T-helper 2 cell (primary cell): ENCODE results near the gene FGF8.

Experiments used
- DNase-seq, 5 experiments: peaks; one replicate each; pipeline versions ENCODE4 v3.0.0 to v3.0.0-alpha.2; 2012 to 2022

FGF8 gene

GRCh38 chr10:101781984-101782810, 6.3 kb upstream of the FGF8 start:
- DNase-seq, result no peak

- no peak for DNase-seq
Measured at GRCh38 chr10:101781655-101781983, 5.7 kb upstream of the FGF8 start.

- DNase-seq, result peak; percentile 46 to 74 (median 57)
Measured at GRCh38 chr10:101780818-101781654, 5.1 kb upstream of the FGF8 start.

DNA sequence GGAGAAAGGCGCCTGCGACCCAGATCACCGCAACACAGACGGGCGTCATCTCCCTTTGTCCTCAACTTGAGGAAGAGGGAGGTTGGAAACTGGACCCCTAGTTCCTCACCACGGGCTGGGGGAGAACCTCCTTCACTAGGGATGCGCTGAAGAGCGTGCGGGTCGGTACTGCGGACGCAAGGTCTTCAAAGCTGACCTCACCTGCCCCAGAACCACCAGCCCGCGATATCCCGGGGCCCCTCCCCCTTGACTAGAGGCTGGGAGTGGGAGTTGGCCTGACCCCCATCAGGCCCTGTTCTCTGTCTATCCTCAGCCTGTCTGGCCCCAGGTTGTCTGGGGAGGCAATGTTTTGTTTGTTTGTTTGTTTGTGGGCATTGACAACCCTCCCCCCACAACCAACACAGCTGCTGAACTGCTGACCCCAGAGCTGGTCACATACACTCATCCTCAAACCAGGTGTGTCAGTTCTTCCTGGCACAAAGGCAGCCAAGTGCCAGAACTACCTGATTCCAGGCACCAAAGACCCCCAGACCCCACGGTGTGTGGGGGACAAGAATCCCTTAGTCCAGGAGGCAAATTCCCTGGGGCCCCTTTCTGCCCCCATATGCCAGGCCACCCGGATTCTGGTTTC, 4.4 kb upstream of the FGF8 start:
- DNase-seq, result no peak

- DNase-seq, result peak; percentile 60 to 77 (median 75)
Measured at GRCh38 chr10:101779544-101780186, 3.8 kb upstream of the FGF8 start.

DNA sequence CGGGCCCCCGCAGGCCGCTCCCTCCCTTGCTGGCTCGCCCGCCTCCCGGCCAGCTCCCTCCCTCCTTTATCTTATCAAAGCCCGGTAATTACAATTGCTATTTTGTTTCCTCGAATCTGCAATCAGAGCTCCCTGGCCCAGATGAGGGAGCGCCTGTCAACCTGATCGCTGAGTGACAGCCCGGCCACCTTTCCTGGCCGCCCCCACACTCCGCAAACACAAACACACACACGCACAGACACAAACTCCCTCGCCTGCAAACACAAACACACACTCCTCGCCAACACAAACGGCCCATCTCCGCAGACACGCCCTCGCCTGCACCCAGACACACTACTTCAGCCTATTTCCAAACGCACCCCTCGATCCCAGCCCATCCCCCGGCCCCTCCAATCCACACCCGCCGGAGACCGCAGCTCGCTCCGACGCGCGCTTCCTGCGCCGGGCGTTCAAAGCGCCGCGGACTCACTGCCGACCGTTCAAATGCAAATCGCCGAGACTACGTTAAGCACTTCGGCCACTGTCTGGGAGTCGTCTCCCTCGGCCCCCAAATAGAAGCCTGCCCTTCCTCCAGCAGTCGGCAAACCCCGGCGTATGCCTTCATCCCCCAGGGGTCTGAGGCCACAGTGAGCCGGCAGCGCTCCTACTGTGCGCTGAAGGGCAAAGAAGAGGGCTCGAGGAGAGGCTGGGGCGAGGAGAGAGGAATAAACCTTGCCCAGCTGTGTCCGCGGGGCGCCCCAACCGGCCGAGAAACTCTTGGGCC, 3.0 kb upstream of the FGF8 start:
- DNase-seq, result peak in 1 of 5 experiments; percentile 18

DNA sequence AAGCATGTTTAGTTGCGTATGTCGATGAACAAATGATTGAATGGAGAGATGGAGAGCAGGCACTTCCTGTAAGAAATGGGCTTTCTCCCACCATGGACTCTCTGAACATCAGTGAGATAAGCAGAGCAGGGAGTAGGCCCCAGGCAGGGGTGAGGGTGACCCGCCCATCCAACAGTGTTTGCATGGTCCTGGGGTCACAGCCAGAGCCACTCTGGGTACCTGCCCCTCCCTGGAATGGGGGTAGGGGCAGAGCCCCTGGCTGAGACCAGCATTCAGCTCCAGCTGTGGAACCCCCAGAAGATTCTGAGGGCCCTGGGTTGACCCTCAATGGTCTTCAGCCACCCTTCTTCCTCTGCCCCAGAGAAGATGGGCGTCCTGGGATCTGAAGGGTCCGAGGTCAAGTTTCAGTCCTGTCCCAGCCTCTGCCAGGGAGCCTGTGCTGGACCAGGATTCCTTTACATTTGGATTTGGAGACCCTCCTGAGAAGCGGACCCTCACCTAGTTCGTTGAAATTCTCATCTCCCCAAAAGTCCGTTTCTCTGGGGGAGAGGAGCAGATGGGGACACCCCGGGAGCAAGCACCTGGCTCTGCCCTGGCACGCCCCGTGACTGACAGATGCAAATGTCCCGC, 2.4 kb upstream of the FGF8 start:
- no peak for DNase-seq

- no peak for DNase-seq
Measured at GRCh38 chr10:101777619-101778145, 1.8 kb upstream of the FGF8 start.

DNA sequence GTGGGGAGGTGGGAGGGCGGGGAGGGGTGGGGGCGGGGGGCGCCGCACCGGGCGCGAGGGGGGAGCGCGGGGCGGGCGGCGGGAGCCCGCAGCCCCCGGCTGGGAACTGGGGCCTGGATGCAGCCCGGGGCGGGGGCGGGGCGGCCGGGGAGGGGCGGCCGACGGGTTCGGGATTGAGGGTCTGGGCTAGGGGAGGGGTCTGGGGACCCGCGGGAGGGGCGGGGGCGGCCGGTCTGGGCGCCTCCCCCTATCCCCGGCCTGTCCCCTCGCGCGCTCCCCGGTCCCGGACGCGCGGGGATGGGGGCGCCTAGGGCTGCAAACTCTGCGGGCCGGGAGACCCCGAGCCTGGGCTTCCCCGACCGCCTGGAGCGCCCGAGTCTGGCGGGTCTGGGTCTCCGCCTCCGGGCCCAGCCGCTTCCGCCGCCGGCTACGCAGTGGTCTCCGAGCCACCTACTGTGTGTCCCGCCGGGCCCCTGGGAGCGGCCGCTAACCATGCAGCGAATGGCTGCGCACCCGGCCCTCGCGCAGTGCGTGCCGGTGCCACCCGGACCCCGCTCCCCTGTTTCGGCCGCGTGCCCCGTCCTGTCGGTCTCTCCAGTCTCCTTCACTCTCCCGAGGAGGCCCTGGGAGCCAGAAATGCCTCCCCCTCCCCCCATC, 375 bp upstream of the FGF8 start:
- DNase-seq, result no peak

- no peak for DNase-seq
Measured at GRCh38 chr10:101774589-101775272, 1.2 kb downstream of the FGF8 start.

DNA sequence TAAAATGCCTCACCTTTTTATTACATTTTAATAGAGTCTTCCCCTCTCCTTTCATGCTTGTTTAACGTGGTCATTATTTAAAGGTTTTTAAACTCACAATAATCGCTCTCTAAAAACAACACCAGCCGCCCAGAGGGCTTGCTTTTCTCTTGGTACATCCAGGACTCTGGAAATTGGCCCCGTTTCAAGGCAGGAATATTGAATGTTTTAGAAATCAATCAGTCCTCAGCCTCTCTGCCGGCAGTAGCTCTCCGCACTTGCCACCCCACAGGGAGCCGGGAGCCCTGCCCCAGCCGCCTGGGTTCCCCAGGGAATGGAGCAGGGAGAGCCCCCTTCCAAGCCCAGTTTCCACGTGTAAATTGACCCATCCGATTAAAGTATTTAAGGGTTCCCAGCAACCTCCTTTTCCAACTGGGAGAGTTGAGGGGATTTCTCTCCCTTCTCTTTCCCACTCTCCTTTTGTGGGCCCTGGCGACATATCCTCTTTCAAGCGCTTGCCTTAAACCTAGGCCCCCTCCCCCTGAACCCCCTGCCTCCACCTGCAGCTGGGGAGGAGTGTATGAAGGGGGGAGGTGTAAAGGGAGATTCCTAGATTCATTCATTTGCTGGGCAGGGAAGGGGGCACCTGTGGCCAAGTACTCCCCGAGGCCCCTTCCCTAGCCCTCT, 1.9 kb downstream of the FGF8 start:
- DNase-seq, result no peak

DNA sequence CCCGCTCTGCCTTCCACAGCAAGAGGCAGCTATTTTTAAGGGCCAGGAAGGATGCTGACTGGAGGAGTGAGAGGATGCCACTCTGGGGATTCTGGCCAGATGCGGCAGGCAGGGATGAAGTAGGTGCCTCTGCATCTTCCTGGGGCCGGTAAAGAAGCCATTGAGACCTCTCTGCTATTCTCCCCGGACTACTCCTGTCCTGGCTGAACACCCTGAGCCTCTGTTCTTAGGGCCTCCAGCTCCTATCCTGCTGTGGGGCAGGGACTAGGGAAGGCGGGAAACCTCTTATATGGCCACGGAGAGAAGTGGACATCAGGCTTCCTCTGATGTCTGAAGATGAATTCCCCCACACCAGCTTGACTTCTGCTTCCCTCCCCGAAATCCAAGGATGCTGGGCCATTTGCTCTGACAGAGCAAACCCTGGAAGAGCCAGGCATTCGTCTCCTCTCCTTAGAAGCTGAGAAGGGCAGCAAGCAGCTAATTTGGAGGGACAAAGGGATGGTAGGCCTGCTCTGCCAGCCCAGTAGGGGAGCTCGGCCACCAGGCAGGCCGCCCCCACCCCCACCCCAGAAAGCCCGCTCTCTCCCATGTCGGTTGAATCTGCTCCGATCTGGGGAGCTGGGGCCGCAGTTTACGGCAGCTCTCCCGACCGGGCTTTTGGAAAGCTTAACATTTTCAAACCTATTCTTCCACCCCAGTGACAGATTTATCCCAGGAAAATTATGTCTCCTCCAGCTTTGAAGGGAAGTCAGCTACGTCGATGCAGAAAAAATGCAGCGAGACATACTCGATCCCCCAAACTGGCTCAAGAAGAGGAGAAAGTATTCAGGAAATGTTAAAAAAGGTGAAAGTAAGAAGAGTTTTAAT, 2.8 kb downstream of the FGF8 start:
- DNase-seq, result no peak

DNA sequence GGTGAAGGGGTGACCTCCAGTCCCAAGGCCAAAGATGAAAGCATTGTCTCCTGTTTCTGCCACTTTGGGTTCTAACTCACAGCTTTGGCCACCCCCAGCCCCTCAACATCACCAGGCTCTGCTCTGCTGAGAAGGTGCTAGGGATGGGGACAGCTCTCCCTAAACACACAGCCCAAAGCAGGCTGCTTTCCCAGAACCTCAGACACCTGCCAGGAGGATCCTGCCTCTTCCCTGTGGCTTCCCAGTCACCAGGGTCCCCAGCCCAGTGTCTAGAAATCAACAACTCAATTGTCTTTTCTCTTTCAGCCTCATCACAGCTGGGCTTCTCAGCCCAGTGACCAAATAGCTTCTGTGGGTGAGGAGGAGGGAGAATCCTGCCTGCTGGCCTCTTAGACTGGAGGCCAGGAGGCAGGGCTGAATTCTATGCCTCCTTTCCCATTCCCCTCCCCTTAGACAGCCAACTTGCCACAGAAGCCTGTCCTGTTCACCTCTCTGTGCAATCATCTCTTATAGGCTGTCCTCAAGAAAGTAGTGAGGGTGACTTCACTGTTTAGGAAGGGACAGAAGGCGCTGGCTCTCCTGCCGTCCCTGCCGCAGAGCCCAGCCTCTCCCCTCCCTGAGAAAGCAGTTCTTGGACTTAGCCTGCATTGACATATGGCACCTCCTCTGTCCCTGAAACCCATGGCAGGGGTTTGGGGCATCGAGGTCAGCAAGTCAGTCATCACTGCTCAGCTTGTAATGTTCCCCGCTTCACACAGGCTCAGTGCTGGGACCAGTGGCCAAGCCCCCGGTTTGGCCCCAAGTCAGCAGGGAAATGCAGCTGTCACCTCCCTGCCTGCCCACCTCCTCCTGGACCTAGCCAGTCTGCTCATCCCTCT, 3.7 kb downstream of the FGF8 start:
- DNase-seq, result no peak

DNA sequence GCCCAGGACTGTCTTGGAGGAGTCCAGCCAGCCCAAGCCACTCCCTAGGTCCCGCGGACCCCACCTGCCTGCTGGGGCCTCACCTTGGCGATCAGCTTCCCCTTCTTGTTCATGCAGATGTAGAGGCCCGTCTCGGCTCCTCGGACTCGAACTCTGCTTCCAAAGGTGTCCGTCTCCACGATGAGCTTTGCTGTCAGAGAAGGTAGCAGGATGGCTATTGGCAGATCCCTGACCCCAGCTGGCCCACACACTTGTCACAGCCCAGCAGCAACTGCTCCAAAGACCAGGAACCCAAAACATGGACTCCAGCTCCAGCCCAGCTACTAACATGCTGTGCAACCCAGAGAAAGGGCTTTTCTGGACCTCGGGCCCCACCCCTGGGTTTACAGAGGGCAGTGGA, 4.5 kb downstream of the FGF8 start:
- no peak for DNase-seq

DNA sequence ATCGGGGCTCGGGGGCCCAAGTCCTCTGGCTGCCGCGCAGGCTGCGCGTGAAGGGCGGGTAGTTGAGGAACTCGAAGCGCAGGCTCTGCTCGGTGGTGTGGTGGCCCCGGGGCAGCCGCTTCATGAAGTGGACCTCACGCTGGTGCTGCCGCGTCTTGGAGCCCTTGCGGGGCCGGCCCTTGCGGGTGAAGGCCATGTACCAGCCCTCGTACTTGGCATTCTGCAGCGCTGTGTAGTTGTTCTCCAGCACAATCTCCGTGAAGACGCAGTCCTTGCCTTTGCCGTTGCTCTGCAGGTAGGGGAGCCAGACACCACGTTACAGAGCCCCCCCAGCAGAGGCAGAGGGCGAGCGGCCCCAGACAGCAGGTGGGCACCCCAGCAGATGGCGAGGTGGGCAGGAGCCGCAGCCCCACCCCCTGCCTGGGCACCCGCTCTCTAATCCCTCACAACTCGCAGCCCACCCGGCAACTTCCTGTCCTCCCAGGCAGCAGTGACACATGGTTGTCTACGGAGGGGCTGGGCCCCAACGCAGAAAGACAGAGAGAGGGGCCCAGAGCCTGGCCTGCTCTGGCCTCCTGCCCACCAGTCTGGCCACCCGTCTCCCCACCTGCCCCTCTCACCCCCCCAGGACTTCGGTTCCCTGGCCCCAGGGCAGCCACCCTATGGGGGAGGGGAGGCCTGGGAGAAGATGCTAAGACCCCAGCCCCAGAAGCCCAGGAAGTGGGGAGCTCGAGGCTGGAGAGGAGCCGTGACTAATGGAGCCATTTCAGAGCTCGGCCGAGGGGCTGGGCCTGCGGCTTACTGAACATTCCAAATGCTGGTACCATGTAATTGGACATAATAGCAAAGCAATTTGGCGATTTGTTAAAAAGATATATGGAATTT, 5.3 kb downstream of the FGF8 start:
- DNase-seq, result no peak

DNA sequence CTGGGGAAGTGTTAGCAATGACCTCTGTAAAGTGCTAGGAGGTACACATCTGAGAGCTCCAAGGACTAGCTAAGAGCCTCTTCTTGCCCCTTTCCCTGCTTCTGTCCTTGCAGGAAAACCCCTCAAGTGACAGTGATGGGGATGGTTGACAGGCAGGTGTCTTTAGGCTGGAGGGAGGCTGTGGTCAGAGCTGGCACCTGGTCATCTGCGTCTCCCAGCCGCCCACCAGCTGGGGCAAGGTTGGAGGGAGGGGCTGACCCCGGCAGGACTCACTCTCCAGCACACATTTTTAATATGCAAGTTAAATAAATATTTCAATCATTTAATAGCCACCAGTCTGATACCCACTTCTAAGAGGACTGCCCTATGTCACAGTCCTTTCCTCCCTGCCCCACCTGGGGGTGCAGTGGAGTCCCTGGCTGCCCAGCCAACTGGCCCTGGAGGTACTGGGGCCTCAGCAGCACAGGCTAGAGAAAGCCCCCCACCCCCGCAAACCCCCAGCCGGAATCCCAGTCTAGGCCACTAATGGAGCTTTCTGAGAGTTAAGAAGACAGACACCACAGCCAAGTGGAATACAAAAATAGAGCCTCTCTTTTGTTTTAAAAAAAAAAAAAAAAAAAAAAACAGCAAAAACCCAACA, 6.3 kb downstream of the FGF8 start:
- no peak for DNase-seq
